Measurements from ENCODE around the gene ALDH5A1. TPM values are rescaled to one million over a fixed set of nuclear protein-coding genes. Genes with fewer than 3 reads are reported as not detected.

Gene ALDH5A1
- total RNA-seq, 1 donor from 2014 or later: 14.7 TPM

GRCh38 chr6:24537771-24538385, 43.1 kb downstream of the ALDH5A1 start:
- no peak for DNase-seq (ENCODE audit: extremely low spot score, unreplicated experiment)
- Mint-ChIP-seq H3K9me3 (no peaks in the 10 kb centered on the region), H3K4me1 (ENCODE audit: unreplicated experiment) (no peaks in the 10 kb centered on the region), H3K27ac (no peak overlapping the region), H3K36me3 (peaks cover 3% of the 10 kb centered on the region), H3K4me3 (no peak overlapping the region), H3K27me3 (no peaks in the 10 kb centered on the region)
- TF ChIP-seq, protein P1, sequence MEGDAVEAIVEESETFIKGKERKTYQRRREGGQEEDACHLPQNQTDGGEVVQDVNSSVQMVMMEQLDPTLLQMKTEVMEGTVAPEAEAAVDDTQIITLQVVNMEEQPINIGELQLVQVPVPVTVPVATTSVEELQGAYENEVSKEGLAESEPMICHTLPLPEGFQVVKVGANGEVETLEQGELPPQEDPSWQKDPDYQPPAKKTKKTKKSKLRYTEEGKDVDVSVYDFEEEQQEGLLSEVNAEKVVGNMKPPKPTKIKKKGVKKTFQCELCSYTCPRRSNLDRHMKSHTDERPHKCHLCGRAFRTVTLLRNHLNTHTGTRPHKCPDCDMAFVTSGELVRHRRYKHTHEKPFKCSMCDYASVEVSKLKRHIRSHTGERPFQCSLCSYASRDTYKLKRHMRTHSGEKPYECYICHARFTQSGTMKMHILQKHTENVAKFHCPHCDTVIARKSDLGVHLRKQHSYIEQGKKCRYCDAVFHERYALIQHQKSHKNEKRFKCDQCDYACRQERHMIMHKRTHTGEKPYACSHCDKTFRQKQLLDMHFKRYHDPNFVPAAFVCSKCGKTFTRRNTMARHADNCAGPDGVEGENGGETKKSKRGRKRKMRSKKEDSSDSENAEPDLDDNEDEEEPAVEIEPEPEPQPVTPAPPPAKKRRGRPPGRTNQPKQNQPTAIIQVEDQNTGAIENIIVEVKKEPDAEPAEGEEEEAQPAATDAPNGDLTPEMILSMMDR (conservative IDR thresholded peaks at IDR 0.05): no peak

GRCh38 chr6:24539416-24539815, 44.6 kb downstream of the ALDH5A1 start:
- TF ChIP-seq, protein P1 (conservative IDR thresholded peaks at IDR 0.05): no peak
- Mint-ChIP-seq H3K36me3 (peaks cover 3% of the 10 kb centered on the region), H3K27me3 (no peaks in the 10 kb centered on the region), H3K27ac (no peak overlapping the region), H3K9me3 (no peaks in the 10 kb centered on the region), H3K4me1 (ENCODE audit: unreplicated experiment) (no peaks in the 10 kb centered on the region), H3K4me3 (no peak overlapping the region)
- DNase-seq (ENCODE audit: extremely low spot score, unreplicated experiment): no peak

GRCh38 chr6:24540197-24540596, 45.4 kb downstream of the ALDH5A1 start:
- no peaks in the 10 kb centered on the region for H3K4me1 Mint-ChIP-seq (ENCODE audit: unreplicated experiment)
- no peaks in the 10 kb centered on the region for H3K27me3 Mint-ChIP-seq
- H3K4me3 Mint-ChIP-seq: no peak overlapping the region
- no peak for DNase-seq (ENCODE audit: extremely low spot score, unreplicated experiment)
- H3K9me3 Mint-ChIP-seq: no peaks in the 10 kb centered on the region
- H3K36me3 Mint-ChIP-seq: no peaks in the 10 kb centered on the region
- TF ChIP-seq, protein P1 (conservative IDR thresholded peaks at IDR 0.05): no peak
- no peak overlapping the region for H3K27ac Mint-ChIP-seq

- Mint-ChIP-seq H3K4me1 (ENCODE audit: unreplicated experiment) (no peaks in the 10 kb centered on the region), H3K4me3 (no peak overlapping the region), H3K27ac (no peak overlapping the region), H3K27me3 (peaks cover 17% of the 10 kb centered on the region), H3K9me3 (no peaks in the 10 kb centered on the region), H3K36me3 (no peaks in the 10 kb centered on the region)
- DNase-seq (ENCODE audit: extremely low spot score, unreplicated experiment): no peak
- TF ChIP-seq, protein P1 (conservative IDR thresholded peaks at IDR 0.05): no peak
These were observed 48.9 kb downstream of the ALDH5A1 start for GRCh38 chr6:24543683-24544082.

DNA sequence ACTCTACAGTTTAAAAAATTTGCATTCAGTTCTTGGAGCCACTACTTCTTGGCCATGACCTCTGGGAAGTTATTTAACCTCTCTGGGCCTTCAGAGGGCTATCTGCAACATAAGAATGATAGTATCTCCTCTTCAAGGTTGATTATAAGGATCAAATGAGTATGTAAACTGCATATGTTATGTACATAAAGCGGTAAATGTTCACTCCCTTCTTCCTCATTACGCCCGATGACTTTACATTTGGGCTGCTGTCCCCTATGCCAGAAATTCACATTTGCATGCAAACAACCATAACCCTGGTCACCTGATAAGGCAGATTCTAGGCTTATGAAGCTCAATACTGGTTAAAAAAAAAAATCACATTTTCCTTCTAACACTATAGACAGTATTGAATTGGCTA, 50.4 kb downstream of the ALDH5A1 start:
- H3K27me3 Mint-ChIP-seq: peaks cover 17% of the 10 kb centered on the region
- no peaks in the 10 kb centered on the region for H3K36me3 Mint-ChIP-seq
- H3K4me1 Mint-ChIP-seq (ENCODE audit: unreplicated experiment): no peaks in the 10 kb centered on the region
- H3K27ac Mint-ChIP-seq: no peak overlapping the region
- DNase-seq (ENCODE audit: extremely low spot score, unreplicated experiment): no peak
- TF ChIP-seq, protein P1 (conservative IDR thresholded peaks at IDR 0.05): no peak
- no peak overlapping the region for H3K4me3 Mint-ChIP-seq
- no peaks in the 10 kb centered on the region for H3K9me3 Mint-ChIP-seq

GRCh38 chr6:24545691-24546090, 50.9 kb downstream of the ALDH5A1 start:
- no peak overlapping the region for H3K27ac Mint-ChIP-seq

More at GRCh38 chr6:24545691-24546090, 50.9 kb downstream of the ALDH5A1 start:
- Mint-ChIP-seq H3K4me1 (ENCODE audit: unreplicated experiment) (no peaks in the 10 kb centered on the region), H3K4me3 (no peak overlapping the region), H3K36me3 (no peaks in the 10 kb centered on the region), H3K9me3 (no peaks in the 10 kb centered on the region), H3K27me3 (peaks cover 17% of the 10 kb centered on the region)
- DNase-seq (ENCODE audit: extremely low spot score, unreplicated experiment): no peak
- TF ChIP-seq, protein P1 (conservative IDR thresholded peaks at IDR 0.05): no peak
